Vagina (tissue), 2 donors: Measurements from ENCODE around the gene CYP2C9.

Source experiments
- POLR2A ChIP-seq, 2 donors: fragments of 450-650 bp; IDR thresholded peaks; one replicate each; pipeline ENCODE4 v1.6.1; 2017; ENCODE audit warnings: antibody characterized with exemption in 2 of 2, mild to moderate bottlenecking in 2 of 2, moderate library complexity in 2 of 2
- TF ChIP-seq, protein P1 (sequence below), 3 experiments: fragments of 450-650 bp in 2 of 3; fragments of 200-600 bp in 1 of 3; sonication (generic) in 1 of 3; IDR thresholded peaks; one replicate each; pipeline ENCODE4 v1.5.1; 2017 to 2019; ENCODE audit warnings: antibody characterized with exemption in 3 of 3, mild to moderate bottlenecking in 2 of 3, moderate library complexity in 2 of 3

DNA sequence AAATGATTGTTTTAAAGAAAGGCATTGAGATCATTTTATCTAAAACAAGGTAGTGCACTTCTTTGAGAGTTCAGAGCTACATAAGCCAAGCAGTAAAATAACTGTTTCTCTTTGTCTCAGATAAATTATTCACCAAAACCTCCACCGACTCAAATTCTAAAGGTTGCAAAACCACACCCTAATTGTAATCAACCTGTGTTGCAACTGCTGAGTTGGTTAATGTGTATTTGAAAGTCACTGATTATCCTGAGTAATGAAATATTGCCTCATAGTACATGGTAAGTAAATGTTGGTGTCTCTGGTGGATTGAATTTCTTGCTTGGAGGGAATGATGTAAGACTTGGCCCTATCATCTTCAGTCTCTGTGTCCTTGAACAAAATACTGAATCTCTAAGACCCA lies 35.9 kb upstream of the CYP2C9 start:
- TF ChIP-seq, protein P1, sequence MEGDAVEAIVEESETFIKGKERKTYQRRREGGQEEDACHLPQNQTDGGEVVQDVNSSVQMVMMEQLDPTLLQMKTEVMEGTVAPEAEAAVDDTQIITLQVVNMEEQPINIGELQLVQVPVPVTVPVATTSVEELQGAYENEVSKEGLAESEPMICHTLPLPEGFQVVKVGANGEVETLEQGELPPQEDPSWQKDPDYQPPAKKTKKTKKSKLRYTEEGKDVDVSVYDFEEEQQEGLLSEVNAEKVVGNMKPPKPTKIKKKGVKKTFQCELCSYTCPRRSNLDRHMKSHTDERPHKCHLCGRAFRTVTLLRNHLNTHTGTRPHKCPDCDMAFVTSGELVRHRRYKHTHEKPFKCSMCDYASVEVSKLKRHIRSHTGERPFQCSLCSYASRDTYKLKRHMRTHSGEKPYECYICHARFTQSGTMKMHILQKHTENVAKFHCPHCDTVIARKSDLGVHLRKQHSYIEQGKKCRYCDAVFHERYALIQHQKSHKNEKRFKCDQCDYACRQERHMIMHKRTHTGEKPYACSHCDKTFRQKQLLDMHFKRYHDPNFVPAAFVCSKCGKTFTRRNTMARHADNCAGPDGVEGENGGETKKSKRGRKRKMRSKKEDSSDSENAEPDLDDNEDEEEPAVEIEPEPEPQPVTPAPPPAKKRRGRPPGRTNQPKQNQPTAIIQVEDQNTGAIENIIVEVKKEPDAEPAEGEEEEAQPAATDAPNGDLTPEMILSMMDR (IDR thresholded peaks at IDR 0.05) = no peak
- TF ChIP-seq POLR2A (IDR thresholded peaks at IDR 0.05) = no peak
